Measurements from ENCODE around the gene RAB44. TPM values are rescaled to one million over a fixed set of nuclear protein-coding genes. Genes with fewer than 3 reads are reported as not detected.

The RAB44 gene
- total RNA-seq, 4 donors from 2014 or later: 0.10 to 0.65 (median 0.26) TPM

GRCh38 chr6:36728289-36729160 lies 30.9 kb downstream of the RAB44 start:
- TF ChIP-seq CTCF (IDR thresholded peaks at IDR 0.05) (no peak), POLR2A (IDR thresholded peaks at IDR 0.05) (no peak)
- WGBS, 2 donors: 78 to 83% methylated on average over 11 of the region's 11 CpGs
- no peak for DNase-seq (ENCODE audit: low spot score in 2 of 2)
- intact Hi-C loops (cut with DNase I; ENCODE audit: low total_unique reads): no loop called here
- no peak overlapping the region for H3K4me3 ChIP-seq (ENCODE audit: low read depth, poor library complexity, severe bottlenecking)

GRCh38 chr6:36729161-36729524 lies 31.5 kb downstream of the RAB44 start:
- intact Hi-C loops (cut with DNase I; ENCODE audit: low total_unique reads): no loop called here

GRCh38 chr6:36730424-36731380 lies 33.1 kb downstream of the RAB44 start:
- no peak for TF ChIP-seq CTCF (IDR thresholded peaks at IDR 0.05)
- TF ChIP-seq POLR2A (IDR thresholded peaks at IDR 0.05): no peak
- DNase-seq (ENCODE audit: low spot score in 2 of 2): no peak
- no peak overlapping the region for H3K4me3 ChIP-seq (ENCODE audit: low read depth, poor library complexity, severe bottlenecking)
- intact Hi-C loops (cut with DNase I; ENCODE audit: low total_unique reads): no loop called here
- 87 to 89% methylated on average over 11 to 15 of the region's 15 CpGs for WGBS, 2 donors

More at GRCh38 chr6:36729161-36729524, 31.5 kb downstream of the RAB44 start:
- TF ChIP-seq CTCF (IDR thresholded peaks at IDR 0.05) (no peak), POLR2A (IDR thresholded peaks at IDR 0.05) (no peak)
- WGBS, 2 donors: 30 to 34% methylated on average over 3 of the region's 3 CpGs
- no peak for DNase-seq (ENCODE audit: low spot score in 2 of 2)
- no peak overlapping the region for H3K4me3 ChIP-seq (ENCODE audit: low read depth, poor library complexity, severe bottlenecking)

- no peak for DNase-seq (ENCODE audit: low spot score in 2 of 2)
- H3K4me3 ChIP-seq (ENCODE audit: low read depth, poor library complexity, severe bottlenecking): no peak overlapping the region
- 90% methylated on average over 12 of the region's 12 CpGs for WGBS, 2 donors
- intact Hi-C loops (cut with DNase I; ENCODE audit: low total_unique reads): no loop called here
- TF ChIP-seq POLR2A (IDR thresholded peaks at IDR 0.05) (no peak), CTCF (IDR thresholded peaks at IDR 0.05) (no peak)
Measured at GRCh38 chr6:36731622-36732310, 34.1 kb downstream of the RAB44 start.

- DNase-seq (ENCODE audit: low spot score in 2 of 2): no peak
- WGBS, 2 donors: 83 to 89% methylated on average over 5 of the region's 5 CpGs
- intact Hi-C loops (cut with DNase I; ENCODE audit: low total_unique reads): no loop called here
- TF ChIP-seq POLR2A (IDR thresholded peaks at IDR 0.05) (no peak), CTCF (IDR thresholded peaks at IDR 0.05) (no peak)
- H3K4me3 ChIP-seq (ENCODE audit: low read depth, poor library complexity, severe bottlenecking): no peak overlapping the region
Measured at GRCh38 chr6:36733300-36733699, 35.7 kb downstream of the RAB44 start.

Data from lower leg skin (tissue), 4 donors.